NOMO-1 treated with dmso at 0.1 percent for 144 hours (cell line): ENCODE data around the gene FHOD3.

Source experiments
- DNase-seq: peaks from one replicate; lab custom pipeline; 2025; ENCODE audit not compliant: unreplicated experiment; lab: John Stamatoyannopoulos, UW

FHOD3 gene

GRCh38 chr18:36580266-36580665, 282.8 kb downstream of the FHOD3 start:
- DNase-seq: no peak

GRCh38 chr18:36580874-36581750, 283.6 kb downstream of the FHOD3 start:
- DNase-seq: no peak

GRCh38 chr18:36582988-36583745, 285.7 kb downstream of the FHOD3 start:
- DNase-seq: no peak

- no peak for DNase-seq
Observed at GRCh38 chr18:36589857-36590543, 292.5 kb downstream of the FHOD3 start.

GRCh38 chr18:36590621-36591580, 293.4 kb downstream of the FHOD3 start:
- DNase-seq: no peak

GRCh38 chr18:36592282-36592681, 294.8 kb downstream of the FHOD3 start:
- no peak for DNase-seq

- DNase-seq: no peak
Observed at GRCh38 chr18:36593001-36593400, 295.5 kb downstream of the FHOD3 start.

GRCh38 chr18:36593641-36594040, 296.1 kb downstream of the FHOD3 start:
- no peak for DNase-seq

- no peak for DNase-seq
Observed at GRCh38 chr18:36594621-36595020, 297.1 kb downstream of the FHOD3 start.

GRCh38 chr18:36595046-36595817, 297.7 kb downstream of the FHOD3 start:
- no peak for DNase-seq

- DNase-seq: no peak
Observed at GRCh38 chr18:36595818-36596215, 298.3 kb downstream of the FHOD3 start.

- no peak for DNase-seq
Observed at GRCh38 chr18:36597636-36598035, 300.1 kb downstream of the FHOD3 start.

- no peak for DNase-seq
Observed at GRCh38 chr18:36600548-36600947, 303.0 kb downstream of the FHOD3 start.

- DNase-seq: no peak
Observed at GRCh38 chr18:36601316-36601715, 303.8 kb downstream of the FHOD3 start.

GRCh38 chr18:36602071-36602470, 304.6 kb downstream of the FHOD3 start:
- no peak for DNase-seq

GRCh38 chr18:36602620-36603019, 305.1 kb downstream of the FHOD3 start:
- DNase-seq: no peak

GRCh38 chr18:36608107-36608506, 310.6 kb downstream of the FHOD3 start:
- DNase-seq: no peak

- no peak for DNase-seq
Observed at GRCh38 chr18:36610258-36610657, 312.7 kb downstream of the FHOD3 start.

- DNase-seq: no peak
Observed at GRCh38 chr18:36610661-36611060, 313.1 kb downstream of the FHOD3 start.

- no peak for DNase-seq
Observed at GRCh38 chr18:36613069-36613468, 315.6 kb downstream of the FHOD3 start.
